HEK293T (cell line): ENCODE results near the gene TRIM44.

Experiments used
- ELF4 ChIP-seq: fragments of 450-650 bp; IDR thresholded peaks from 2 replicates; pipeline ENCODE4 v1.6.1; 2017; ENCODE audit warnings: antibody characterized with exemption
- L3MBTL2 ChIP-seq: fragments of 450-650 bp; conservative IDR thresholded peaks from 2 replicates; pipeline ENCODE4 v1.6.1; 2016; ENCODE audit warnings: mild to moderate bottlenecking
- LEF1 ChIP-seq: fragments of 450-650 bp; IDR thresholded peaks from 2 replicates; pipeline ENCODE4 v1.6.1; 2017; ENCODE audit warnings: mild to moderate bottlenecking, borderline replicate concordance
- SP1 ChIP-seq: fragments of 450-650 bp; IDR thresholded peaks from 2 replicates; pipeline ENCODE4 v1.6.1; 2017
- TARDBP ChIP-seq: fragments of 450-650 bp; IDR thresholded peaks from 2 replicates; pipeline ENCODE4 v1.6.1; 2016

DNA sequence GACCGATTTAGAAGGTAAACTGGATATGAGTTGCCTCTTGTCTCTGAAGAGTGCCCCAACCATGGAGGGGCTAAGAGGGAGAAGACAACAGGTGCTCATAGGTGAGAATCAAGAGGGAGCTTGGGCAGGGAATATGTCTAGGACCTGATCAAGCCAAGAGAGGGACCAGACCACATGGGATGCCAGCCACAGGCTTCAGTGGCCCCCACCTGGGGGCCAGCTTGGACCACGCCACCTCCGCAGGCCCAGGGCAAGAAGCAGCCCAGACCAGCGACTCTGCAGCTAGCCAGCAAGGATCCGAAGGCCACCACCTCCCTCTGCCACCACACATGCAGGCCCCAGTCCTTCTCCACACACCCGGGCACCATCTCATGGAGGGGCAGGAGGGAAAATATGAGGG is 188.8 kb downstream of the TRIM44 start:
- TF ChIP-seq L3MBTL2 = no peak
- TF ChIP-seq TARDBP = no peak
- TF ChIP-seq ELF4 = no peak
- TF ChIP-seq SP1 = no peak
- no peak for TF ChIP-seq LEF1
